Lower lobe of right lung (tissue), 2 donors: ENCODE data around the gene BCAM. TPM values are rescaled to one million over a fixed set of nuclear protein-coding genes. Genes with fewer than 3 reads are reported as not detected.
"Not testable (repeated sequence)": the region's sequence is repeated elsewhere in the genome, so short reads cannot be mapped to it uniquely, and the experiment has no call there.

Experiments
- ATAC-seq, 2 donors: fragments of 200-7000 bp; cut with Tn5 transposase; one replicate each; pipeline ENCODE4 v1.9.1; 2020 to 2022; ENCODE audit warnings: mild to moderate bottlenecking in 2 of 2, moderate library complexity in 2 of 2
- DNase-seq: peaks from one replicate; pipeline ENCODE4 v3.0.0-alpha.2; 2020
- H3K27ac ChIP-seq: fragments of 200-600 bp; one replicate; pipeline ENCODE4 v1.8.0; 2022
- H3K27me3 ChIP-seq: fragments of 200-600 bp; one replicate; pipeline ENCODE4 v1.8.0; 2022; ENCODE audit warnings: low read depth
- H3K36me3 ChIP-seq: fragments of 200-600 bp; one replicate; pipeline ENCODE4 v1.8.0; 2022; ENCODE audit warnings: mild to moderate bottlenecking
- H3K4me1 ChIP-seq: fragments of 200-600 bp; one replicate; pipeline ENCODE4 v1.8.0; 2022
- H3K4me3 ChIP-seq: fragments of 200-600 bp; one replicate; pipeline ENCODE4 v1.8.0; 2022; ENCODE audit warnings: mild to moderate bottlenecking
- H3K9me3 ChIP-seq: fragments of 200-600 bp; one replicate; pipeline ENCODE4 v1.8.0; 2022
- CTCF ChIP-seq: fragments of 200-600 bp; IDR thresholded peaks from one replicate; pipeline ENCODE4 v1.8.0; 2022; ENCODE audit warnings: antibody characterized with exemption, mild to moderate bottlenecking
- intact Hi-C: fragments of 100-400 bp; cut with DNase I; formaldehyde crosslinking; loops from one replicate; pipeline ENCODE4 v1.11.0; 2022
- total RNA-seq: library from RNA; stranded (reverse); fragmentation: NEBNext Ultra II Directional; extraction: Animal tissue kit (Norgen Biotek cat#: 25700); gene quantifications from one replicate; pipeline ENCODE4 v1.2.1, GENCODE V29; 2021
- donor health status: DM: no; HTN: yes; CAD: no; lungs with severe emphysema.

The BCAM gene
- total RNA-seq, 1 donor from 2014 or later = 205 TPM

- DNase-seq = peak; percentile 76
- no peak for TF ChIP-seq CTCF
- no peaks in the 10 kb centered on the region for H3K9me3 ChIP-seq
Measured at GRCh38 chr19:44776402-44777096, 32.4 kb upstream of the BCAM start.

GRCh38 chr19:44777715-44778347 lies 31.1 kb upstream of the BCAM start, which contains the start of gene CBLC:
TSS of gene CBLC (plus strand) at chr19:44777890. CDS start at chr19:44777932, 42 bp downstream.
- ATAC-seq (peak; percentile 92 to 93), DNase-seq (peak; percentile 82)
- no peaks in the 10 kb centered on the region for H3K9me3 ChIP-seq
- no peaks in the 10 kb centered on the region for H3K36me3 ChIP-seq
- peaks cover 9% of the 10 kb centered on the region for H3K27me3 ChIP-seq
- TF ChIP-seq CTCF = peak; percentile 7
- no peaks in the 10 kb centered on the region for H3K4me1 ChIP-seq
- no peak within 1 kb of the TSS for H3K27ac ChIP-seq
- H3K4me3 ChIP-seq = peak within 1 kb of the TSS; percentile 52
- intact Hi-C loops = no loop called here

More at GRCh38 chr19:44776402-44777096, 32.4 kb upstream of the BCAM start:
- no peaks in the 10 kb centered on the region for H3K4me1 ChIP-seq
- intact Hi-C loops = no loop called here
- no peak overlapping the region for H3K27ac ChIP-seq
- peak; percentile 39 to 70 for ATAC-seq
- peaks cover 9% of the 10 kb centered on the region for H3K27me3 ChIP-seq
- no peaks in the 10 kb centered on the region for H3K36me3 ChIP-seq
- H3K4me3 ChIP-seq = no peak overlapping the region

GRCh38 chr19:44779150-44779549 lies 29.8 kb upstream of the BCAM start:
- no peak overlapping the region for H3K27ac ChIP-seq
- no peak overlapping the region for H3K4me3 ChIP-seq
- no peak for DNase-seq
- no peaks in the 10 kb centered on the region for H3K36me3 ChIP-seq
- H3K9me3 ChIP-seq = no peaks in the 10 kb centered on the region
- intact Hi-C loops = no loop called here
- H3K27me3 ChIP-seq = peaks cover 9% of the 10 kb centered on the region
- peaks cover under 1% of the 10 kb centered on the region for H3K4me1 ChIP-seq
- no peak for TF ChIP-seq CTCF
- ATAC-seq = no peak

- H3K27me3 ChIP-seq, H3K4me3 ChIP-seq, intact Hi-C loops, H3K27ac ChIP-seq, DNase-seq, H3K36me3 ChIP-seq, H3K9me3 ChIP-seq, ATAC-seq, H3K4me1 ChIP-seq: not testable (repeated sequence)
Measured at GRCh38 chr19:44781694-44782093, 27.2 kb upstream of the BCAM start.

- DNase-seq = no peak
- no peak for TF ChIP-seq CTCF
- H3K4me1 ChIP-seq = peaks cover 6% of the 10 kb centered on the region
- no peak overlapping the region for H3K4me3 ChIP-seq
- H3K36me3 ChIP-seq = no peaks in the 10 kb centered on the region
- H3K27ac ChIP-seq = no peak overlapping the region
- intact Hi-C loops = no loop called here
- no peaks in the 10 kb centered on the region for H3K9me3 ChIP-seq
- peaks cover 8% of the 10 kb centered on the region for H3K27me3 ChIP-seq
- ATAC-seq = no peak
Measured at GRCh38 chr19:44782729-44783128, 26.2 kb upstream of the BCAM start.

GRCh38 chr19:44783545-44783944 lies 25.4 kb upstream of the BCAM start:
- H3K36me3 ChIP-seq = no peaks in the 10 kb centered on the region
- intact Hi-C loops = no loop called here
- no peaks in the 10 kb centered on the region for H3K9me3 ChIP-seq
- TF ChIP-seq CTCF = no peak
- H3K27ac ChIP-seq = no peak overlapping the region
- no peak for DNase-seq
- ATAC-seq = no peak
- peaks cover 6% of the 10 kb centered on the region for H3K4me1 ChIP-seq
- peaks cover 4% of the 10 kb centered on the region for H3K27me3 ChIP-seq
- no peak overlapping the region for H3K4me3 ChIP-seq
